Cardiac muscle cell (in vitro differentiated cells and primary cell): ENCODE data around the gene NELL2. TPM values are rescaled to one million over a fixed set of nuclear protein-coding genes. Genes with fewer than 3 reads are reported as not detected.
"Not testable (repeated sequence)": the region's sequence is repeated elsewhere in the genome, so short reads cannot be mapped to it uniquely, and the experiment has no call there.

Source experiments
- DNase-seq, 2 donors: peaks; one replicate each; pipeline versions ENCODE4 v3.0.0 to v3.0.0-alpha.2; 2010 to 2017; ENCODE audit warnings: low read depth in 1 of 2, low spot score in 1 of 2
- H3K27ac ChIP-seq: fragments of 200-600 bp; sonication (generic); 2 replicates; pipeline ENCODE4 v1.5.1; 2016
- H3K27me3 ChIP-seq: fragments of 200-600 bp; sonication (generic); 2 replicates; pipeline ENCODE4 v1.6.0; 2016; ENCODE audit warnings: control low read depth
- H3K36me3 ChIP-seq: fragments of 200-600 bp; sonication (generic); 2 replicates; pipeline ENCODE4 v1.5.1; 2016; ENCODE audit warnings: control low read depth
- H3K4me1 ChIP-seq: fragments of 200-600 bp; sonication (generic); 2 replicates; pipeline ENCODE4 v1.8.1; 2017; ENCODE audit warnings: low read depth, mild to moderate bottlenecking, mixed run types
- H3K4me3 ChIP-seq: fragments of 200-600 bp; sonication (generic); 2 replicates; pipeline ENCODE4 v1.5.1; 2016; ENCODE audit warnings: mild to moderate bottlenecking
- H3K9me3 ChIP-seq: fragments of 200-600 bp; sonication (generic); 2 replicates; pipeline ENCODE4 v1.5.1; 2017; ENCODE audit warnings: low read depth, mild to moderate bottlenecking, control low read depth
- CTCF ChIP-seq: IDR thresholded peaks from 2 replicates; pipeline ENCODE4 v1.5.1; 2012; ENCODE audit warnings: low read depth, mild to moderate bottlenecking, low read length
- polyA plus RNA-seq: library from polyadenylated mRNA; unstranded; fragments of >200 nt; fragmentation: Nextera tagmentation; extraction: Ambion mirVana; gene quantifications from 2 replicates; pipeline ENCODE4 v1.2.1, GENCODE V29; 2016
- total RNA-seq: library from RNA; depleted of rRNA; stranded (reverse); fragments of >200 nt; gene quantifications from 2 replicates; pipeline ENCODE4 v1.2.3, GENCODE V29; 2016

Gene NELL2
- total RNA-seq (1.6 and 7.9 TPM in 2 replicates), polyA plus RNA-seq (2.0 and 3.3 TPM in 2 replicates)

- peak; percentile 38 to 56 for DNase-seq
- H3K4me1 ChIP-seq, result no peaks in the 10 kb centered on the region
- H3K36me3 ChIP-seq, result no peaks in the 10 kb centered on the region
- peaks cover 48% of the 10 kb centered on the region for H3K27me3 ChIP-seq
- no peak for TF ChIP-seq CTCF
- H3K9me3 ChIP-seq, result no peaks in the 10 kb centered on the region
- peak within 1 kb of the TSS; percentile 40 for H3K4me3 ChIP-seq
- no peak within 1 kb of the TSS for H3K27ac ChIP-seq
Measured at GRCh38 chr12:44875954-44876543, at the start of gene NELL2. Gene NELL2, minus strand, starts transcription at chr12:44876315. Its CDS starts 446 bp downstream, at chr12:44875869.

GRCh38 chr12:44921736-44922135, 45.6 kb upstream of the NELL2 start:
- Histone ChIP-seq H3K4me3 (no peak overlapping the region), H3K27ac (no peak overlapping the region), H3K4me1 (peaks cover 6% of the 10 kb centered on the region), H3K9me3 (no peaks in the 10 kb centered on the region), H3K27me3 (no peaks in the 10 kb centered on the region), H3K36me3 (no peaks in the 10 kb centered on the region)
- no peak for TF ChIP-seq CTCF
- DNase-seq, result no peak

GRCh38 chr12:44917141-44917540, 41.0 kb upstream of the NELL2 start:
- H3K4me3 ChIP-seq, result no peak overlapping the region
- H3K27ac ChIP-seq, result no peak overlapping the region
- H3K27me3 ChIP-seq, result no peaks in the 10 kb centered on the region
- no peaks in the 10 kb centered on the region for H3K4me1 ChIP-seq
- DNase-seq, result no peak
- TF ChIP-seq CTCF, result no peak
- no peaks in the 10 kb centered on the region for H3K36me3 ChIP-seq
- no peaks in the 10 kb centered on the region for H3K9me3 ChIP-seq

- H3K9me3 ChIP-seq, result no peaks in the 10 kb centered on the region
- H3K4me1 ChIP-seq, result no peaks in the 10 kb centered on the region
- no peak overlapping the region for H3K27ac ChIP-seq
- H3K36me3 ChIP-seq, result no peaks in the 10 kb centered on the region
- no peak overlapping the region for H3K4me3 ChIP-seq
- no peak for DNase-seq
- no peak for TF ChIP-seq CTCF
- no peaks in the 10 kb centered on the region for H3K27me3 ChIP-seq
Measured at GRCh38 chr12:44915958-44916357, 39.8 kb upstream of the NELL2 start.

GRCh38 chr12:44904321-44904720, 28.2 kb upstream of the NELL2 start:
- DNase-seq, result no peak
- no peaks in the 10 kb centered on the region for H3K36me3 ChIP-seq
- TF ChIP-seq CTCF, result no peak
- no peaks in the 10 kb centered on the region for H3K9me3 ChIP-seq
- H3K4me1 ChIP-seq, result no peaks in the 10 kb centered on the region
- no peaks in the 10 kb centered on the region for H3K27me3 ChIP-seq
- H3K4me3 ChIP-seq, result no peak overlapping the region
- no peak overlapping the region for H3K27ac ChIP-seq

- not testable (repeated sequence) for DNase-seq
Measured at GRCh38 chr12:44898108-44898507, 22.0 kb upstream of the NELL2 start.

More at GRCh38 chr12:44898108-44898507, 22.0 kb upstream of the NELL2 start:
- H3K9me3 ChIP-seq, H3K27me3 ChIP-seq, H3K4me1 ChIP-seq, H3K27ac ChIP-seq, H3K4me3 ChIP-seq, H3K36me3 ChIP-seq: not testable (repeated sequence)
